K562 (cell line): ENCODE measurements around the gene VPS13D. TPM values are rescaled to one million over a fixed set of nuclear protein-coding genes. Genes with fewer than 3 reads are reported as not detected.

Experiments
- CBFA2T3 ChIP-seq: fragments of 450-650 bp; IDR thresholded peaks from 2 replicates; pipeline ENCODE4 v1.6.1; 2017
- CBX1 ChIP-seq: sonication (generic); IDR thresholded peaks from 2 replicates; pipeline ENCODE4 v1.6.1; 2016; ENCODE audit warnings: antibody characterized with exemption, low read depth, mild to moderate bottlenecking
- CGGBP1 ChIP-seq: fragments of 250-450 bp; sonication (Bioruptor Pico); IDR thresholded peaks from 2 replicates; pipeline ENCODE4 v1.9.0; 2021; ENCODE audit warnings: mild to moderate bottlenecking
- FOXJ2 ChIP-seq: fragments of 200-800 bp; sonication (Bioruptor generic); IDR thresholded peaks from 2 replicates; pipeline ENCODE4 v1.6.1; 2016; ENCODE audit warnings: missing genetic modification characterization, missing compliant biosample characterization
- GTF2F1 ChIP-seq: IDR thresholded peaks from 2 replicates; pipeline ENCODE4 v1.6.1; 2011; ENCODE audit warnings: low read depth, low read length, improper control_type of control experiment
- HMBOX1 ChIP-seq: sonication (generic); IDR thresholded peaks from 2 replicates; pipeline ENCODE4 v1.6.1; 2016
- LCOR ChIP-seq: sonication (generic); formaldehyde crosslinking; IDR thresholded peaks from 2 replicates; pipeline ENCODE4 v1.8.0; 2022; ENCODE audit warnings: mild to moderate bottlenecking, missing genetic modification reagents
- MEIS2 ChIP-seq: fragments of 450-650 bp; IDR thresholded peaks from 2 replicates; pipeline ENCODE4 v1.6.1; 2014; ENCODE audit warnings: mild to moderate bottlenecking; ENCODE audit not compliant: partially characterized antibody
- MYC ChIP-seq, 2 experiments: fragments of 250-450 bp in 1 of 2; sonication (Bioruptor Pico) in 1 of 2; IDR thresholded peaks; 2 replicates each; pipeline versions ENCODE4 v1.5.1 to v1.6.1; 2012 to 2021; ENCODE audit warnings: low read depth in 2 of 2, borderline replicate concordance in 1 of 2, improper control_type of control experiment in 1 of 2, low read length in 1 of 2, mild to moderate bottlenecking in 1 of 2, moderate library complexity in 1 of 2
- POLR2AphosphoS2 ChIP-seq: IDR thresholded peaks from 2 replicates; pipeline ENCODE4 v1.6.1; 2012; ENCODE audit warnings: low read length, improper control_type of control experiment
- SRSF3 ChIP-seq: fragments of 200-400 bp; formaldehyde crosslinking; IDR thresholded peaks from 2 replicates; pipeline ENCODE4 v1.6.1; 2016; ENCODE audit warnings: mild to moderate bottlenecking, low read length, moderate library complexity; ENCODE audit not compliant: insufficient read depth
- TCF7L2 ChIP-seq: fragments of 150-350 bp; IDR thresholded peaks from 2 replicates; pipeline ENCODE4 v1.6.1; 2016; ENCODE audit warnings: low read depth, mild to moderate bottlenecking, low read length, moderate library complexity
- WHSC1 ChIP-seq: IDR thresholded peaks from one replicate; pipeline ENCODE4 v1.6.1; 2012; ENCODE audit warnings: low read length, control low read depth, inconsistent platforms
- ZBTB17 ChIP-seq: fragments of 450-650 bp; formaldehyde crosslinking; IDR thresholded peaks from 2 replicates; pipeline ENCODE4 v1.4.0; 2020; ENCODE audit warnings: mild to moderate bottlenecking
- ZNF324 ChIP-seq: fragments of 250-450 bp; sonication (Bioruptor Pico); IDR thresholded peaks from 2 replicates; pipeline ENCODE4 v1.4.0; 2020; ENCODE audit warnings: mild to moderate bottlenecking
- ZNF444 ChIP-seq: fragments of 250-450 bp; sonication (Bioruptor Pico); IDR thresholded peaks from 2 replicates; pipeline ENCODE4 v1.4.0; 2020; ENCODE audit warnings: mild to moderate bottlenecking, moderate library complexity
- ZNF740 ChIP-seq, 3 experiments: fragments of 200-800 bp in 1 of 3; sonication (Bioruptor generic) in 1 of 3; sonication (generic) in 1 of 3; formaldehyde crosslinking in 1 of 3; IDR thresholded peaks; 2 replicates each; pipeline versions ENCODE4 v1.6.1 to v1.8.0; 2016 to 2022; ENCODE audit warnings: mild to moderate bottlenecking in 2 of 3, missing compliant biosample characterization in 2 of 3, missing genetic modification characterization in 2 of 3, missing genetic modification reagents in 1 of 3
- polyA plus RNA-seq, 8 experiments: library from polyadenylated mRNA; depleted of rRNA in 4 of 8; stranded (reverse) in 5 of 8; unstranded in 3 of 8; fragments of >200 nt; fragmentation: Nextera tagmentation in 2 of 8; fragmentation: Illumina TruSeq in 1 of 8; extraction: Ambion mirVana in 2 of 8; extraction: Trizol in 1 of 8; gene quantifications; 2 replicates each; pipeline versions ENCODE4 v1.2.1 to v1.2.3, GENCODE V29; 2011 to 2014; ENCODE audit warnings: inconsistent platforms in 1 of 8, missing spikeins in 1 of 8
- total RNA-seq, 7 experiments: library from RNA; depleted of rRNA in 6 of 7; stranded (reverse); fragments of >200 nt in 6 of 7; fragmentation: Illumina TruSeq in 2 of 7; extraction: Trizol in 2 of 7; gene quantifications; 2 replicates each; pipeline versions ENCODE4 v1.2.1 to v1.2.3, GENCODE V29; 2011 to 2021; ENCODE audit warnings: low replicate concordance in 1 of 7
- TF ChIP-seq, protein P1 (sequence below): sonication (generic); formaldehyde crosslinking; IDR thresholded peaks from 2 replicates; pipeline ENCODE4 v1.8.1; 2023; ENCODE audit warnings: missing genetic modification reagents, mild to moderate bottlenecking, borderline replicate concordance
- TF ChIP-seq, protein P2 (sequence below): fragments of 450-650 bp; formaldehyde crosslinking; conservative IDR thresholded peaks from 2 replicates; pipeline ENCODE4 v1.4.0; 2022; ENCODE audit warnings: mild to moderate bottlenecking, missing genetic modification characterization

VPS13D gene
- total and polyA plus RNA-seq, 9 of the 15 experiments (the other 6 are each of a cell fraction or from before 2014, with no cell fraction given) = 6.1 to 51.5 (median 38.5) TPM

DNA sequence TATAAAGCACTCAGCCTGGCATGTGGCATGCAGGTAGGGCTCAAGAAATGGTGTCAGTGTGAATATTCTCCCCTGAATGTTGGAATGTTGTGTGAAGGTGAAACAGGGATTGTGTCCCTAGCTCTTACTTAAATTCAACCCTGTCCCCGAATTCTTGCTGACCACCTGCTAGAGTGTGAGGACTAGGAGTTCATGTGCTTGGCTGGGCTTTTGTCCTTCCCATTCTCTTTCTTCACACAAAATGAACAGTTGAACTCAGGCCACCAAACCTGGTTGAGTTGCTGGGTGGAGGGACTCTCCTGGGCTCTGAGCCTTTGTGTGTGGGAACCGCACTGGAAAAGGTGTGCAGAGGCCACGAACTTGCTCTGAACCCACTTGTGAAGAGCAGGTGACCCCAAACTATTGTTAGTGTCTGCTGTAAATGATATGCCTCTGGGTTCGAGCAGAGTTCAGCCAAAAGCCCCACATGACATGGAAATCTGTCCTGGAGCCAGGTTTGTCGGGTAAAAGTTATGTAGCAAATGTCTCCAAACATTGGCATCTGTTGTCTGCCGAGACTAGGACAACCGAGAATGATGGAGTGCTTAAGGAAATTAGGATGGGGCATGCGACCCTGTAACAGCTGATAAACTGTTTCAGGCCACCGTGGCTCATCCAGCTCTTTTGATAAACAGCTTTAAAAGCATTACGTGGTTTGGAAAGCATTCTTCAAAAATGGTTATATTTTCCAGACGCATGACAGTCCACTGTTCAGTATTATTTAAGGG, 243.9 kb downstream of the VPS13D start (continued):
- TF ChIP-seq ZNF740 (CRISPR knock-in tag; IDR thresholded peaks at IDR 0.05) = no peak
- TF ChIP-seq ZNF740 (tag; IDR thresholded peaks at IDR 0.05) = no peak
- no peak for TF ChIP-seq LCOR (CRISPR knock-in tag)
- no peak for TF ChIP-seq POLR2AphosphoS2
- TF ChIP-seq, protein P1, sequence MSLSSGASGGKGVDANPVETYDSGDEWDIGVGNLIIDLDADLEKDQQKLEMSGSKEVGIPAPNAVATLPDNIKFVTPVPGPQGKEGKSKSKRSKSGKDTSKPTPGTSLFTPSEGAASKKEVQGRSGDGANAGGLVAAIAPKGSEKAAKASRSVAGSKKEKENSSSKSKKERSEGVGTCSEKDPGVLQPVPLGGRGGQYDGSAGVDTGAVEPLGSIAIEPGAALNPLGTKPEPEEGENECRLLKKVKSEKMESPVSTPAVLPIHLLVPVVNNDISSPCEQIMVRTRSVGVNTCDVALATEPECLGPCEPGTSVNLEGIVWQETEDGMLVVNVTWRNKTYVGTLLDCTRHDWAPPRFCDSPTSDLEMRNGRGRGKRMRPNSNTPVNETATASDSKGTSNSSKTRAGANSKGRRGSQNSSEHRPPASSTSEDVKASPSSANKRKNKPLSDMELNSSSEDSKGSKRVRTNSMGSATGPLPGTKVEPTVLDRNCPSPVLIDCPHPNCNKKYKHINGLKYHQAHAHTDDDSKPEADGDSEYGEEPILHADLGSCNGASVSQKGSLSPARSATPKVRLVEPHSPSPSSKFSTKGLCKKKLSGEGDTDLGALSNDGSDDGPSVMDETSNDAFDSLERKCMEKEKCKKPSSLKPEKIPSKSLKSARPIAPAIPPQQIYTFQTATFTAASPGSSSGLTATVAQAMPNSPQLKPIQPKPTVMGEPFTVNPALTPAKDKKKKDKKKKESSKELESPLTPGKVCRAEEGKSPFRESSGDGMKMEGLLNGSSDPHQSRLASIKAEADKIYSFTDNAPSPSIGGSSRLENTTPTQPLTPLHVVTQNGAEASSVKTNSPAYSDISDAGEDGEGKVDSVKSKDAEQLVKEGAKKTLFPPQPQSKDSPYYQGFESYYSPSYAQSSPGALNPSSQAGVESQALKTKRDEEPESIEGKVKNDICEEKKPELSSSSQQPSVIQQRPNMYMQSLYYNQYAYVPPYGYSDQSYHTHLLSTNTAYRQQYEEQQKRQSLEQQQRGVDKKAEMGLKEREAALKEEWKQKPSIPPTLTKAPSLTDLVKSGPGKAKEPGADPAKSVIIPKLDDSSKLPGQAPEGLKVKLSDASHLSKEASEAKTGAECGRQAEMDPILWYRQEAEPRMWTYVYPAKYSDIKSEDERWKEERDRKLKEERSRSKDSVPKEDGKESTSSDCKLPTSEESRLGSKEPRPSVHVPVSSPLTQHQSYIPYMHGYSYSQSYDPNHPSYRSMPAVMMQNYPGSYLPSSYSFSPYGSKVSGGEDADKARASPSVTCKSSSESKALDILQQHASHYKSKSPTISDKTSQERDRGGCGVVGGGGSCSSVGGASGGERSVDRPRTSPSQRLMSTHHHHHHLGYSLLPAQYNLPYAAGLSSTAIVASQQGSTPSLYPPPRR = no peak
- no peak for TF ChIP-seq TCF7L2
- 0 out of 2 replicates have a peak, but pooled peaks have one; percentile 11 for TF ChIP-seq HMBOX1
- TF ChIP-seq CGGBP1 = no peak
- no peak for TF ChIP-seq GTF2F1
- 0 out of 2 replicates have a peak, but pooled peaks have one; percentile 46 for TF ChIP-seq ZNF444 (CRISPR knock-in tag)
- peak; percentile 57 for TF ChIP-seq MEIS2
- no peak for TF ChIP-seq SRSF3
- peak; percentile 64 for TF ChIP-seq CBFA2T3
- no peak for TF ChIP-seq FOXJ2
- peak; percentile 22 for TF ChIP-seq WHSC1
- TF ChIP-seq MYC (IDR thresholded peaks at IDR 0.05; ENCODE audit: low read depth, low read length) = 0 out of 2 replicates have a peak, but pooled peaks have one; percentile 6
- no peak for TF ChIP-seq MYC (CRISPR knock-in tag; IDR thresholded peaks at IDR 0.05; ENCODE audit: borderline replicate concordance, low read depth)
- TF ChIP-seq ZBTB17 = peak; percentile 37; the same call in 1 of the 2 replicates
- TF ChIP-seq ZNF324 = 0 out of 2 replicates have a peak, but pooled peaks have one; percentile 37
- no peak for TF ChIP-seq CBX1
- TF ChIP-seq, protein P2, sequence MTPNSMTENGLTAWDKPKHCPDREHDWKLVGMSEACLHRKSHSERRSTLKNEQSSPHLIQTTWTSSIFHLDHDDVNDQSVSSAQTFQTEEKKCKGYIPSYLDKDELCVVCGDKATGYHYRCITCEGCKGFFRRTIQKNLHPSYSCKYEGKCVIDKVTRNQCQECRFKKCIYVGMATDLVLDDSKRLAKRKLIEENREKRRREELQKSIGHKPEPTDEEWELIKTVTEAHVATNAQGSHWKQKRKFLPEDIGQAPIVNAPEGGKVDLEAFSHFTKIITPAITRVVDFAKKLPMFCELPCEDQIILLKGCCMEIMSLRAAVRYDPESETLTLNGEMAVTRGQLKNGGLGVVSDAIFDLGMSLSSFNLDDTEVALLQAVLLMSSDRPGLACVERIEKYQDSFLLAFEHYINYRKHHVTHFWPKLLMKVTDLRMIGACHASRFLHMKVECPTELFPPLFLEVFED = no peak
